HG02610 (cell line): Measurements from ENCODE around the gene ARHGDIB.

Experiments used
- ATAC-seq: cut with Tn5 transposase; IDR thresholded peaks from one replicate; pipeline ENCODE4 v1.9.1; 2021; ENCODE audit warnings: mild to moderate bottlenecking, moderate library complexity; ENCODE audit not compliant: unreplicated experiment

ARHGDIB gene

DNA sequence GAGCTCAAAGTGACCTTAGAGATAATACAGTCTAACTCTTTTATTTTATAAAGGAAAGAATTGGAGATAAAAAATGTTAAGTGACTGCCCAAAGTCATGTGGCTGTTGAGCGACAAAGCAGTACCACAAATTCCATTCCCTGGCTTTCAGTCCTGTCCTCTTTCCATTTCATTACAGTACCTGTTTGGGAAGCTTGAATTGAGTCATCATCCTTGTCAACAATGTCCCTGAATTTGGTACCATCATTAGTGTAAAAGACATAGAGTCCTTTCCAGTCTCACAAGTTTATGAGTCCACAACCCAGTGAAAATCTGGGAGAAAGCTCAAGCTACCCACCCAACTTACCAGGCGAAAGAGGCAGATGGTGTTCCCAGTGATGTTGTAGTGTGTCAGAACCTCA, 26.9 kb downstream of the ARHGDIB start:
- ATAC-seq = no peak

- ATAC-seq = no peak
Observed at GRCh38 chr12:14931791-14932560, 29.4 kb downstream of the ARHGDIB start.

DNA sequence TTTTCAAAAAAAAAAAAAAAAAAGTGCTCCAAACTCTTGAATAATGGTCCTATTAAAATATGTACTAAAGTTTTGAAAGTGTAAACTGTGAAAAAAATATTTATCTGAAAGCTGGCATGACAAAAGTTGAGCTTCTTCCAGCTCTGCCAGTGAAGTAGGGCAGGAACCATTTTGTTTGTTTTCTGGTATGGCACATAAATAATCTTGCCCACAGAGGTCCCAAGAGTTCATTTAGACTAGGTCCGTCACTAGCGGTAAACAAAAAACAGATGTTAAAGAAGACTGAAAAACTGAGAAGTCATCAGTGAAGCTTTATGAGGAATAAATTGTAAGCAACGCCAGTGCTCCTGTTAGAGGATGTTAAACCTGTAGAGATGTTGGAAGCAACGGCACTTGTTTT, 30.0 kb downstream of the ARHGDIB start:
- ATAC-seq = no peak

GRCh38 chr12:14930299-14930698, 31.1 kb downstream of the ARHGDIB start:
- no peak for ATAC-seq

GRCh38 chr12:14928931-14929330, 32.5 kb downstream of the ARHGDIB start:
- ATAC-seq = no peak

- no peak for ATAC-seq
Observed at GRCh38 chr12:14927267-14927666, 34.1 kb downstream of the ARHGDIB start.

- ATAC-seq = no peak
Observed at GRCh38 chr12:14924541-14924940, 36.9 kb downstream of the ARHGDIB start.

- ATAC-seq = no peak
Observed at GRCh38 chr12:14923944-14924343, 37.5 kb downstream of the ARHGDIB start.

DNA sequence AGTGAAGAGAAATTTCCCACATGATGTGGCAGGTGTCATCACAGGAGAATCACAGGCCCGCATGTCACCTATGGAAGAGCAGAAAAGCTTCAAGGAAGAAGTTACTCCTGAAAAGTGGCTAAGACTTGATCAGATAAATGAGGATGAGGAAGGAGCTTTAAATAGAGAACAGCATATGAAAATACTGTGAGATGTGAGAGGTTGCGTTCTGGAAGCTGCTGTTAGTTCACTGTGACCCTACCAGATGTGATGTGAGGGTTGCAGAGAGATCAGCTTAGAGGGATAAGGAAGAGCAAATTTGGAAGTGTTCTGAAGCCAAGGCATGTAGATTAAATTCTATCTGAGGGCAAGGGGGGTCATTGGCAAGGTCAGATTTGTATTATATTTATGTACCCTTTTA, 40.2 kb downstream of the ARHGDIB start:
- ATAC-seq = no peak

- ATAC-seq = peak; percentile 54
Observed at GRCh38 chr12:14920475-14921126, 40.8 kb downstream of the ARHGDIB start.

GRCh38 chr12:14919455-14919854, 41.9 kb downstream of the ARHGDIB start:
- no peak for ATAC-seq

DNA sequence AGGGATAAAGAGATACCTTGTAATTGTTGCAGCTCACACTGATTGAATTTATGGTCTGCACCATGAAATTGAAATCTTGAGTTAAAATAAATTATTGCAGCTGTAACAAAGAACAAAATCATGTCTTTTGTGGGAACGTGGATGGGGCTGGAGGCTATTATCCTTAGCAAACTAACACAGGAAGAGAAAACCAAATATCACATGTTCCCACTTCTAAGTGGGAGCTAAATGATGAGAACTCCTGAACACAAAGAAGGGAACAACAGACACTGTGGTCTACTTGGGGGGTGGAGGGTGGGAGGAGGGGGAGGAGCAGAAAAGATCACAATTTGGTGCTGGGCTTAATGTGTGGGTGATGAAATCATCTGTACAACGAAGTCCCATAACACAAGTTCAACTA, 45.7 kb downstream of the ARHGDIB start:
- no peak for ATAC-seq

DNA sequence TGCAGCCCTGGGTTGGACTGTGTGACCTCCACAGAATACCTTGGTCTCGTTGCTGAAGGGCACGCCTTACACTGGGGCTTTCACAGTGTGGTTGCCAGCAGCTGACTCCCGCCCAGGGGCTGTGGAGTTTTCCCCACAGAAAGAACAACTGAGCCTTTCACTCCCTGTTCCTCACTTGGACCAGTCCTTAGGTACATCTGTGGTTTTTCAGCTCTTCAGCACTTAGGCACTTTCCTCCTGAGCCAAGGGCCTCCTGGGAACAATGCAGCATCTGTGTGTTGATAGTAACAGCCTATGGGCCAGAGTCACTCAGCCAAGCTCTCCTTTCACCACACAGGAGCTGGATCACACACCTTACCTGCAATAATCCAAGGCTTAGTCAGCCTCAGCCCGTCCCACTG, 48.0 kb downstream of the ARHGDIB start:
- no peak for ATAC-seq

GRCh38 chr12:14911131-14911530, 50.3 kb downstream of the ARHGDIB start:
- ATAC-seq = no peak

DNA sequence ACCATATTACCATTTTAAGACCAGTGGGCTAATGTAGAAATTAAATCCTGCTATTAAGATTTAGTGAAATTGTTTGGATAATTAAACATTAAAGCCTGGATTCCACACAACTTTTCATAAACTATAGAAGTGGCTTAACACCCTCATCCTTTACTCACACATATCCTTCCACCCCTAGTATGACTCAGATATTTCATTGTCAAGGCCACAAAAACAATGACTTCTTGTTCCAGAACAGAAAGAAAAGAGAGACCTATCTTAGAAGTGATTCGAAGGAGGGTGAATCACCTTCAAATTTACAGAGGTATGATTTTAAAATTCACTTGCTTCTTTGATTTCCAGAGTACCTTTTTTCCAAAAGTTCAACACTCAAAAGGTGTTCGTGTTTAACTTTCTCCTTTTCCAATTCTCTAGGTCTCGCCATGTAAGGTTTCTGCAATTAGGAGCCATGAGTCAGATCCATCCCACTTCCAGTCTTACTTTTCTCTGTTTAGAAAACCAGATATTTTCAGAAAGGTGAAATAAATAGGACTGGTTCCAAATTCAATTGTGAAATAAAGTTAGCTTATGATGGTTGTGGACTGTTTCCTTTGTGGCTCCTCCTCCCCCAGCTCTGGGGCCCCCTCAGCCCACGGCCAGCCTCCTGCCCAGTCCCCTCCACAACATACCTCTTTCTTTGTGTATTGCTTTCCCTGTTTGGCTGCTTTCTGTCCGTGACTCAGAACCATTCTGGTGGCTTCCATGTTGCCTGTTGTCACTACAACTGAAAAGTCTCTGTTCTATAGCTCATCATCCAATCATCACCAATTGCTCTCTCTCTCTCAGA, 51.1 kb downstream of the ARHGDIB start:
- ATAC-seq = no peak

DNA sequence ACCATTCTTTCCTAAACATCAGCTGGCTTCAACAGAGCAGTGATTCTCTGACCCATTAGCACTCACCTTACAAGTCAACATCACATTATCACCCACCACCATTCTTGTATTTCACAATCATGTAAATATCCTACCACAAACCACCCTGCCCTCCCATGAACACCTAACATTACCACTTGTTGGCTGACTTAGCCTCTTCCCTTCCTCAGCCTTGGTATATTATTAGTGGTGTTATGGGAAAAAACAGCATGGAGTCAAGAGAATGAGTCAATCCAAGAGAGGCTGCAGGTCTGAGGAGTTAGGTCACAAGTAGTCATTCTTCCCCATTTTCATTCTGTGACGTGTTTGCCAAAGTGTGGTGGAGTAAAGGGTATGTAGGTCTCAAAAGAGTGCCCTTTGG, 53.4 kb downstream of the ARHGDIB start:
- ATAC-seq = no peak

GRCh38 chr12:14906114-14906513, 55.3 kb downstream of the ARHGDIB start:
- no peak for ATAC-seq

GRCh38 chr12:14905269-14906004, 56.0 kb downstream of the ARHGDIB start:
- ATAC-seq = no peak

GRCh38 chr12:14904854-14905253, 56.5 kb downstream of the ARHGDIB start:
- no peak for ATAC-seq

DNA sequence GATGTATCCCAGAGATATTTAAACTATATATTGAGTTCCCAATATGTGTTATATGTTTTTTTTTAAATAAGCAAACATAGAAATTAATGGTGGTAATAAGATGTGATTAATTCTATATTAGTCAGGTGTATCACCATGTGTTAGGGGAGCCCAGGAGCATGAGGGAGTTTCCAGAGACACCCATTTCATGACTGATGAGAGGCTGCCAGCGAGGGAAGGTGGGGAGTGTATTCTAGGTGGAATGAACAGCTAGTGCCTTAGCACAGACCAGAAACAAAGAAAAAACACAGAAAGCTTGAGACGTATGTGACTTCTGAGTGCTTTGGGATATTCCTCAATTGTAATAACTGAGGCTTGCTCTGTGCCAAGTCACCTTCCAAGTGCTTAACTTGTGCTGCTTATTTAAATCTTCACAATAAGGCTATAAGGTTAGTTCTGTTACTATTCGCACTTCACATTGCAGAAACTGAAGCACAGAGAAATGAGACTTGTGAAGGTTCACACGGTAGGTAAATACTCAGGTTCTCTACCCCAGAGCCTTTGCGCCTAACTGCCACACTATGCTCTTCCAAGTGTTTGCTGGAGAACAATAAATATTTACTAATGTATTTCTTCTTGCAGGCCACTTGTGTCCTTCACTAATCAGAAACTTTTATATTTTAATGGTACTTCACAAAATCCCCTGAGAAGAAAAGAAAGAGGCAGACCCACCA, 57.9 kb downstream of the ARHGDIB start:
- ATAC-seq = no peak
